SJSA1 (cell line): ENCODE measurements around the gene C14orf93. TPM values are rescaled to one million over a fixed set of nuclear protein-coding genes. Genes with fewer than 3 reads are reported as not detected.
"Not testable (repeated sequence)": the region's sequence is repeated elsewhere in the genome, so short reads cannot be mapped to it uniquely, and the experiment has no call there.

Experiments
- DNase-seq, 2 experiments: peaks; one replicate each; pipeline ENCODE4 v3.0.0-alpha.2; 2015 to 2020; ENCODE audit warnings: low spot score in 2 of 2, low read depth in 1 of 2
- H3K27ac ChIP-seq: fragments of 250-450 bp; sonication (Bioruptor Pico); 2 replicates; pipeline ENCODE4 v1.5.1; 2020; ENCODE audit warnings: mild to moderate bottlenecking, moderate library complexity
- H3K27me3 ChIP-seq: fragments of 250-450 bp; sonication (Bioruptor Pico); replicated peaks from 2 replicates; pipeline ENCODE4 v1.5.1; 2020; ENCODE audit warnings: mild to moderate bottlenecking, moderate library complexity
- H3K36me3 ChIP-seq: fragments of 250-450 bp; sonication (Bioruptor Pico); 2 replicates; pipeline ENCODE4 v1.5.1; 2020; ENCODE audit warnings: mild to moderate bottlenecking
- H3K4me1 ChIP-seq: fragments of 250-450 bp; sonication (Bioruptor Pico); replicated peaks from 2 replicates; pipeline ENCODE4 v1.6.1; 2021; ENCODE audit warnings: mild to moderate bottlenecking
- H3K4me3 ChIP-seq: fragments of 250-450 bp; sonication (Bioruptor Pico); 2 replicates; pipeline ENCODE4 v1.5.1; 2020; ENCODE audit warnings: mild to moderate bottlenecking
- H3K9me3 ChIP-seq: fragments of 250-450 bp; sonication (Bioruptor Pico); replicated peaks from 2 replicates; pipeline ENCODE4 v1.5.1; 2020; ENCODE audit warnings: mild to moderate bottlenecking
- total RNA-seq: library from RNA; depleted of rRNA; stranded (reverse); fragments of >200 nt; shearing (Covaris generic); gene quantifications from 2 replicates; pipeline ENCODE4 v1.2.3, GENCODE V29; 2014

Gene C14orf93
- total RNA-seq, 1 experiment from 2014 or later = 6.5 TPM

- no peak overlapping the region for H3K27ac ChIP-seq
- DNase-seq = no peak
- H3K36me3 ChIP-seq = peaks cover 6% of the 10 kb centered on the region
- H3K4me3 ChIP-seq = no peak overlapping the region
- H3K9me3 ChIP-seq = no peaks in the 10 kb centered on the region
- H3K27me3 ChIP-seq = no peaks in the 10 kb centered on the region
- peaks cover 5% of the 10 kb centered on the region for H3K4me1 ChIP-seq
Observed at GRCh38 chr14:23020143-23021128, 10.5 kb upstream of the C14orf93 start.

GRCh38 chr14:23018107-23018506, 8.2 kb upstream of the C14orf93 start:
- peaks cover 5% of the 10 kb centered on the region for H3K4me1 ChIP-seq
- no peaks in the 10 kb centered on the region for H3K9me3 ChIP-seq
- H3K4me3 ChIP-seq = no peak overlapping the region
- no peak for DNase-seq
- H3K36me3 ChIP-seq = no peaks in the 10 kb centered on the region
- H3K27ac ChIP-seq = no peak overlapping the region
- no peaks in the 10 kb centered on the region for H3K27me3 ChIP-seq

GRCh38 chr14:23017091-23017490, 7.1 kb upstream of the C14orf93 start:
- Histone ChIP-seq H3K4me3 (no peak overlapping the region), H3K9me3 (no peaks in the 10 kb centered on the region), H3K36me3 (no peaks in the 10 kb centered on the region), H3K4me1 (peaks cover 5% of the 10 kb centered on the region), H3K27ac (no peak overlapping the region), H3K27me3 (no peaks in the 10 kb centered on the region)
- no peak for DNase-seq

- H3K36me3 ChIP-seq = no peaks in the 10 kb centered on the region
- H3K27me3 ChIP-seq = no peaks in the 10 kb centered on the region
- peaks cover 5% of the 10 kb centered on the region for H3K4me1 ChIP-seq
- no peak for DNase-seq
- H3K4me3 ChIP-seq = no peak overlapping the region
- H3K27ac ChIP-seq = no peak overlapping the region
- no peaks in the 10 kb centered on the region for H3K9me3 ChIP-seq
Observed at GRCh38 chr14:23015618-23016017, 5.7 kb upstream of the C14orf93 start.

- not testable (repeated sequence) for H3K27ac ChIP-seq, H3K4me3 ChIP-seq, H3K9me3 ChIP-seq, DNase-seq, H3K36me3 ChIP-seq, H3K27me3 ChIP-seq
- peaks cover 24% of the 10 kb centered on the region for H3K4me1 ChIP-seq
Observed at GRCh38 chr14:23013749-23014054, 3.8 kb upstream of the C14orf93 start.

GRCh38 chr14:23013054-23013748, 3.3 kb upstream of the C14orf93 start:
- H3K27me3 ChIP-seq = no peaks in the 10 kb centered on the region
- H3K9me3 ChIP-seq = no peaks in the 10 kb centered on the region
- H3K36me3 ChIP-seq = no peaks in the 10 kb centered on the region
- peaks cover 26% of the 10 kb centered on the region for H3K4me1 ChIP-seq
- H3K4me3 ChIP-seq = no peak overlapping the region
- no peak for DNase-seq
- H3K27ac ChIP-seq = no peak overlapping the region

GRCh38 chr14:23009483-23009938, 432 bp downstream of the C14orf93 start:
- H3K4me1 ChIP-seq = peaks cover 33% of the 10 kb centered on the region
- peak overlapping the region; percentile 50 for H3K4me3 ChIP-seq
- H3K27ac ChIP-seq = peak overlapping the region; percentile 54
- DNase-seq = no peak
- no peaks in the 10 kb centered on the region for H3K27me3 ChIP-seq
- no peaks in the 10 kb centered on the region for H3K36me3 ChIP-seq
- H3K9me3 ChIP-seq = no peaks in the 10 kb centered on the region

- DNase-seq = peak in 1 of 2 experiments; percentile 9
- Histone ChIP-seq H3K9me3 (no peaks in the 10 kb centered on the region), H3K27me3 (no peaks in the 10 kb centered on the region), H3K36me3 (no peaks in the 10 kb centered on the region), H3K27ac (no peak overlapping the region), H3K4me3 (no peak overlapping the region), H3K4me1 (peaks cover 33% of the 10 kb centered on the region)
Observed at GRCh38 chr14:23008831-23009230, 1.1 kb downstream of the C14orf93 start.

GRCh38 chr14:23006544-23007419, 3.2 kb downstream of the C14orf93 start:
- H3K27me3 ChIP-seq = no peaks in the 10 kb centered on the region
- H3K36me3 ChIP-seq = no peaks in the 10 kb centered on the region
- H3K4me1 ChIP-seq = peaks cover 33% of the 10 kb centered on the region
- DNase-seq = peak; percentile 96
- no peaks in the 10 kb centered on the region for H3K9me3 ChIP-seq
- peak overlapping the region; percentile 58 for H3K27ac ChIP-seq
- peak overlapping the region; percentile 48 for H3K4me3 ChIP-seq

- H3K27ac ChIP-seq = peak overlapping the region; percentile 58
- peak in 1 of 2 experiments; percentile 11 for DNase-seq
Observed at GRCh38 chr14:23006188-23006534, 3.8 kb downstream of the C14orf93 start.

GRCh38 chr14:23005451-23006187, 4.3 kb downstream of the C14orf93 start:
- DNase-seq = no peak
- H3K27me3 ChIP-seq = no peaks in the 10 kb centered on the region
- no peak overlapping the region for H3K4me3 ChIP-seq
- H3K9me3 ChIP-seq = no peaks in the 10 kb centered on the region
- H3K36me3 ChIP-seq = no peaks in the 10 kb centered on the region
- H3K4me1 ChIP-seq = peaks cover 33% of the 10 kb centered on the region
- no peak overlapping the region for H3K27ac ChIP-seq

More at GRCh38 chr14:23006188-23006534, 3.8 kb downstream of the C14orf93 start:
- no peaks in the 10 kb centered on the region for H3K27me3 ChIP-seq
- no peaks in the 10 kb centered on the region for H3K36me3 ChIP-seq
- peak overlapping the region; percentile 48 for H3K4me3 ChIP-seq
- H3K4me1 ChIP-seq = peaks cover 33% of the 10 kb centered on the region
- no peaks in the 10 kb centered on the region for H3K9me3 ChIP-seq

- not testable (repeated sequence) for H3K27ac ChIP-seq, H3K27me3 ChIP-seq, H3K4me3 ChIP-seq, H3K9me3 ChIP-seq, DNase-seq, H3K36me3 ChIP-seq
- peaks cover 21% of the 10 kb centered on the region for H3K4me1 ChIP-seq
Observed at GRCh38 chr14:23004274-23004673, 5.7 kb downstream of the C14orf93 start.

- H3K27ac ChIP-seq = no peak overlapping the region
- no peaks in the 10 kb centered on the region for H3K9me3 ChIP-seq
- DNase-seq = no peak
- H3K27me3 ChIP-seq = no peaks in the 10 kb centered on the region
- peaks cover 11% of the 10 kb centered on the region for H3K4me1 ChIP-seq
- H3K36me3 ChIP-seq = no peaks in the 10 kb centered on the region
- H3K4me3 ChIP-seq = no peak overlapping the region
Observed at GRCh38 chr14:23002592-23002991, 7.4 kb downstream of the C14orf93 start.
